GM19035 (cell line): Measurements from ENCODE around the gene CCDC30.
"Not testable (repeated sequence)": the region's sequence is repeated elsewhere in the genome, so short reads cannot be mapped to it uniquely, and the experiment has no call there.

ENCODE experiments used
- ATAC-seq: cut with Tn5 transposase; IDR thresholded peaks from one replicate; pipeline ENCODE4 v1.9.1; 2021; ENCODE audit not compliant: unreplicated experiment

The CCDC30 gene

DNA sequence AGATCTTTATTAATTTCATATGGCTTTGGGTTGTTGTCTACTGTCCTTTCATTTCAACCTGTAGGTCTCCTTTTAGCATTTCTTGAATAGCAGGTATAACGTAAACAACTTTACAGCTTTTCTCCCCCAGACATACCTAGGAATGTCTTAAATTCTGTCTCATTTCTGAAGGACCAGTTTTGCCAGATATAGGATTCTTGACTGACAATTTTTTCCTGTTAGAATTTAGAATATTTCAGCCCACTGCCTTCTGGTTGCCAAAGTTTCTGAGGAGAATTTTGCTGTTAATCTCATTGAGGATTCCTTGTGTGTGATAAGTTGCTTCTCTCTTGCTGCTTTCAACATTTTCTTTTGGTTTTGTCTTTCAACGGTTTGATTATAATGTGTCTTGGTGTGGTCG, 60.1 kb downstream of the CCDC30 start:
- ATAC-seq, result no peak

DNA sequence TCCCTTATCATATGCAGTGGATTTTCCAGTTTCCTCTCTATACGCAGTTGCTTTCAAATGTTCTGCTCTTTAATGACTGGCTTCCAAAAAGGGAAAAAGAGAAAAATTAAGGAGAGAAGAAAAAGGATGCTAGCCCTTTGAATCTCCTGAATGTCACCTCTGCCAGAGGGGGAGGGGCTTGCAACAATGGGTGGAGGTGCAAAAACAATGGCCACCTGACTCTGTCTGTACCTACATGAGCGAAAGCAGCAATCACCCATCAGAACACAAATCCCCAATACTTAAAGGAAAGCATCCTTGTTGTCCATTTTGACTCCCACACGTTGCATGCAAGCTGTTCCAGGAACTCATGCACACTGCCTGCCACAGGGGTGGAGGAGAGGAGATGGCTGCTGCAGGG, 61.2 kb downstream of the CCDC30 start:
- ATAC-seq, result no peak

DNA sequence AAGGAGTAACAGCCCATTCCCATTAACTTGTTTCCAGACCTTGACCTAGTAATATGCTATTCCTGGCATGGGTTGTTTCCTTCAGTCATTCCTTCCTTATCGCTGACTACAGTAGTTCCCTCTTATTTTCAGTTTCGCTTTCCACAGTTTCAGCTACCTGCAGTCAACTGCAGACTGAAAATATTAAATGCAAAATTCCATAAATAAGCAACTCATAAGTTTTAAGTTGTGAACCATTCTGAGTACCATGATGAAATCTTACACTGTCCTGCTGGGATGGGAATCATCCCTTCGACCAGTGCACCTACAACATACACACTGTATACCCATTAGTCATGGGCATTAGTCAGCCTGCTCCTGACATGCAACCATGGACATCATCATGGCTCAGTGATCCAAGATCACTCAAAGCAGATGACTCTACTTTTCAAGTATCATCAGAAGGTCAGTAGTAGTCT, 66.7 kb downstream of the CCDC30 start:
- no peak for ATAC-seq

DNA sequence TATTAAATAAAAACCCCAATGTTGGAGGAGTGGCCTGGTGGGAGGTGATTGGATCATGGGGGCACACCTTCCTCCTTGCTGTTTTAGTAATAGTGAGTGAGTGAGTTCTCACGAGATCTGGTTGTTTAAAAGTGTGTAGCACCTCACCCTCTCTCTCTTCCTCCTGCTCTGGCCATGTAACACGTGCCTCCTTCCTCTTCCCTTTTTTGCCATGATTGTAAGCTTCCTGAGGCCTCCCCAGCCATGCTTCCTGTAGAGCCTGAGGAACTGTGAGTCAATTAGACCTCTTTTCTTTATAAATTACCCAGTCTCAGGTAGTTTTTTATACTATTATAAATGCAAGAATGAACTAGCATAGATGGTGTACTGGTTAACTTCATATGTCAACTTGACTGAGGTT, 68.0 kb downstream of the CCDC30 start:
- no peak for ATAC-seq

DNA sequence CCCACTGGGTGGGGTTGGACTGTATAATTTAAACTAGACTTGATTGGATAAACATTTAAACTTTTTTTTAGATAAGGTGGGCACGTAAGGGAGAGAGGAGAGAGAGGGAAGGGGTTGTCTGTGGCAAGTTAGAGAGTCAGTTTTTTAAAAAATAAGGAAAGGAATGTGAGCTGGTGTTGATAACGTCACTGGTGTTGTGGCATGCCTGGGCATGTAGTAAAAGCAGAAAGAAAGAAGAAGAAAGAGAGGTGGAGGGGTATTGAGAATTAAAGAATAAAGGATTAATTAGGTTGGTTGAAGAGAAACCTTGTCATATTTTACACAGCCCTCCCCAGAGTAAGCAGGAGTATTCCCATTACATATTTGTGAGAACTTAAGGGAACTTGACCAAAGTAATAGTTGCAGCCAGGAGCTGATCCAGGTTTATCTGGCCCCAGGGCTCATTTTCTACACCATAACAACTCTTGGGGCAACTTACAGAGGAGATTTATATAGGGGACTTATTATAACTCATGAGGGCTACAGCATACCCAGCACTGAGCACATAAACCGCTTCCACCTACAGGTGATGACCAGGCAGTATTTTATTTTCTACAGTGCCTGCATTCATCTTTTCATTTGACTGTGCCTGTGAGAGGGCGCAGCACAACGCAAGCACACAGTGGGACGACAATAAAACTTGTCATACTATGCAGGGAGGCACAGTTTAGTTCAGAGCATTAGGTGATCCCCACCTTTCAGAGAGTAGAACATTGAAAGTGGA, 70.2 kb downstream of the CCDC30 start:
- no peak for ATAC-seq

DNA sequence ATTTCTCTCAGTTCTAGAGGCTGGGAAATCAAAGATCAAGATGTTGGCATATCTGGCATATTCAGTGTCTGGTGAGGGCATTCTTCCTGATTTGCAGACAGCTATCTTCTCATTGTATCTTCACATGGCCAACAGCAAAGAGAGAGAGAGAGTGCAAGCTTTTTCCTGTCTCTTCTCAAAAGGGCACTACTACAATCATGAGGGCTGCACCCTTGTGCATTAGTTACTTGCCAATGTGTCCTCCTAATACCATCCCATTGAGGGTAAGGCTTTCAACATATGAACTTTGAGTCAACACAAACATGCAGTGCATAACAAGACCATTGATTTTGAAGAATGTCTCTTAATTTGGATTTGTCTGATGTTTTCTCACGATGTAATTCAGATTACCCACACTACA, 78.0 kb downstream of the CCDC30 start:
- no peak for ATAC-seq

DNA sequence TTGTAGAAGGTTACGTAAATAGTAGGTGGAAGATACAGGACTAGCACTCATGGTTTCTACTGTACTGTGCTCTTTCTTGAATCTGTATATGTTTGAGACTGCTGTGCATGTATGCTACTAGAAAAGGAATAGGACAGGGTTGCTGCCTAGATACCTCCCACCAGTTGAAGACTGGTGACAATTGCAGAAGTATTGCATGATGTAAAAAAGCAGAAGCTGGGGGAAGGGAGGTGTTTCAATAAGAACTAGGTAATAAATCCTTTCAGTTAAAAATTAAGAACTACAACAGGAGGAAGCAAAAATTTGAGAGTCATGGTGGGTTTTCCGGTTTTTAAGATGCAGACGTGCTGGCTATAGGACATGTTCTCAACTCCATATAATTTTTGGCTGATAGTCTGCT, 88.1 kb downstream of the CCDC30 start:
- ATAC-seq, result no peak

DNA sequence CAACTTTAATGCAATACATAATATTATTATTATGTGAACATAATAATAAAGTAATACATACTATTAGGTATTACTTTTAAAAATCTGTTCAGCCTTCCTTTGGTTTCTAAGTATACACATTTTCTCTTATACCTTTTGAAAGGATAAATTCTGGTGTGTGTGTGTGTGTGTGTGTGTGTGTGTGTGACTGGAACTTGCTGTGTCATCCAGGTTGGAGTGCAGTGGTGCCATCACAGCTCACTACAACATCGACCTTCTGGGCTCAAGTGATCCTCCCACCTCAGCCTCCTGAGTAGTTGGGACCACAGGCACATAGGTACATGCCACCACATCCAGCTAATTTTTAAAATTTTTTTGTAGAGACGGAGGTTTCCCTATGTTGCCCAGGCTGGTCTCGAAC, 88.5 kb downstream of the CCDC30 start:
- no peak for ATAC-seq

DNA sequence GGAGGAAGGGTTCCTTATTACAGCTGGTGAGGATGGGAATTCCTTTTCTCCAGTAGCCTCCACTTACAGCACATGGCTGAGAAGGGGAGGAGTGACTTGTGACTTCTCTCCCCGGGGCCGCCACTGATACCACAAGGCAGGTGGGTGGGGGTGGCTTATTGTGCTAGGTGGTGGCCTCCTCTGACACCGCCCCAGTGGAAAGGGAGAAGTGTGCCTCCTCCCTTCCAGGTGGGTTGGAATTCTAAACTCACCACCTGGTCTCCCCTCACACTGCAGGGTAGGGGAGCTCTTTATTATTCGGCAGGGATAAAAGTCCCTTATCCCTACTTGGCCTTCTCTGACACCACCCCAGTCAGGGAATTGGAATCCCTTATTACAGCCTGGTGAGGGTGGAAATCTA, 89.5 kb downstream of the CCDC30 start:
- no peak for ATAC-seq

DNA sequence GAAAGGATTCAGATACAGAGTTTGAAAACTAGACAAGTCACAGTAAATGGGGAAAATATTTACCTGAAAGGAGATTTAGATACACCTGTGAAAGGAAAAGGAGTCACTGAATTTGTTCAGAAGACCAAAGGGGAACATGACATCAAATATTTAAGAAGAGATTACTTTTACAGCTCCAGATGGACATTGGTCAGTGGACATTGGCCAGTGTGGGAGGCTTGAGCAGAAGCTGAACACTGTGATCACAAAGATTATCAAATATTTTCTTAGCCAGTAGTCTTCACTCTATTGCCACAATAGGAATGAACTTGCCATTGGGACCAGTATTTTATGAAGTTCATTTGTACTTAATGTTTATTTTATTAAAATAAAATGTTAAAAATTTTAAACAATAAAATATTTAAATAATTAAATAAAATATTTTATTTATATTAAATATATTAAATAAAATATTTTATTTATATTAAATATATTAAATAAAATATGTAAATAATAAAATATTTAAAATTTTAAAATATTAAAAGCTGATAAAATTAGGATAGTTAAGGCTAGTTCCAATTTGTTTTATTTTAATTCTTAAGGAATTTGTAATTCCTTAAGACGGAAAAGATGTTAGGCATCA, 94.3 kb downstream of the CCDC30 start:
- ATAC-seq, result no peak

DNA sequence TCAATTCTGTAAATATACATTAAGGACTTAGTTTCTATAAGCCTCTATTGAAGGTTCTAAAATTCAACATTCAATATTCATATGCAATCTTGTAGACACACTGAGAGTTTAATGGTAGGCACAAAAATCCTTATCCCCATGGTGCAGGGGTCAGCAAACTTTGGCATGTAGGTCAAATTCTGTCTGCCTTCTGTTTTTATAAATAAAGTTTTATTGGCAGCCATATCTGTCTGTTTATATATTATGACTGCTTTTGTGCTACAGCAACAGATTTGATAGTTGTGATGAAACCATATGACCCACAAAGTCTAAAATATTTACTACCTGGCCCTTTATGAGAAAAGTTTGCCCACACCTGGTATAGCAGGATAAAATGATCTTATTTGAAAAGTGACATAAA, 104.0 kb downstream of the CCDC30 start:
- ATAC-seq, result no peak

DNA sequence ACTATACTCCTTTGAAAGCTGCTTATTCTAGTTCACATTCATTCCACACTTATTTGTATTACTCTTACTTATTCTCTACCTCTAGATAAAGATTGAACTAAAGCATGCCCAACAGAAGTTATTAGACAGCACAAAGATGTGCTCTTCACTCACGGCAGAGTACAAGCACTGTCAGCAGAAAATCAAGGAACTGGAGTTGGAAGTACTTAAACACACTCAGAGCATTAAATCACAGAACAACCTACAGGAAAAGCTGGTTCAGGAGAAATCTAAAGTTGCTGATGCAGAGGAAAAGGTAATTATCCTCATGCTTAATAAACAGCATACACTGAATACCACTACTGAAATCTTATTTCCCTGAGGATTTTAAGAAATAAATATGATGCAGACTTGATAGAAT, 113.8 kb downstream of the CCDC30 start:
- ATAC-seq, result no peak

DNA sequence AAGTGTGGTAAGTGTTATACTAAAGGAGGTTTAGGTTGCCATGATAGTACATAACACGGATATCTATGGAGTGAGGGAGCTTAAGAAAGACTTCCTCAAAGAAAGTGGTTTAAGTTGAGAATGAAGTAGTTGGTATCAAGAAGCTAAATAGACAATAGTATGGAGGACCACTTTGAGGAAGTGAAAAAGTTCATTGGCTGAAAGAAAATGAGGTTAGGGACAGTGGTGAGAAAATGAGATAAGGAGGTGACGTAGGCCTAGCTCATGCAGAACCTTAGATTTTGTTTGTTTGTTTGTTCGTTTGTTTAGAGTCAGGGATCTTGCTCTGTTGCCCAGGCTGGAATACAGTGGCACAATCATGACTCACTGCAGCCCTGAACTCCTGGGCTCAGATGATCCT, 122.9 kb downstream of the CCDC30 start:
- no peak for ATAC-seq

DNA sequence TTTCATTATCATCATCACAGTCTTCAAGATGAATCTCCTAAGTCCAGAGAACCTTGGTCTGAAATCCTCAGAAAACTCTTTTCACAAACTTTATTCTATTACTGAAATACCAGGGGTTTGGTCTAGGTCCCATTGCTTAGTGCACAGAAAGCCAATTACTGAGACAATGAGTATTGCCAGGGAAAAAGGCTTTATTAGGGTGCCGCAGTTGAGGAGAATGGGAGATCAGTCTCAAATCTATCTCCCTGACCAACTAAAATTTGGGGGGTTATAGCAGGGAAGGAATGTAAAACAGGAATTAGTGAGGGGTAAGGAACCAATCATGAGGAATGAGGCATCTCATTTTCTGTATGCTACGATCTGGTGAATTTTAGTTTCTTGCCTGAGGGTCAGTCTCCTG, 124.7 kb downstream of the CCDC30 start:
- ATAC-seq, result no peak

DNA sequence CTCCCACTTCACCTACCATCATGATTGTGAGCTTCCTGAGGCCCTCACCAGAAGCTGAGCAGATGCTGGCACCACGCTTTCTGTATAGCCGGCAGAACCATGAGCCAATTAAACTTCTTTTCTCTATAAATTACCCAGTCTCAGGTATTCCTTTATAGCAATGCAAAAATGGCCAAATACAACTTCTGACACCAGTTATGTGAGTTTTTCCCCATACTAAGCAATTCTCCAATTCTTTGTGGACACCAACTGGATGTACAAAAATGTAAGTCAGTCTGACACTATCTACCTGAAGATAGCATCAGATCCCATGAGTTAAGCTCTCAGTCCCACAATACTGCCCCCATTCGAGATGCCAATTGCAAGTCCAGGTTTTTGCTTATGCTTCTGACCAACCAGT, 129.7 kb downstream of the CCDC30 start:
- no peak for ATAC-seq

DNA sequence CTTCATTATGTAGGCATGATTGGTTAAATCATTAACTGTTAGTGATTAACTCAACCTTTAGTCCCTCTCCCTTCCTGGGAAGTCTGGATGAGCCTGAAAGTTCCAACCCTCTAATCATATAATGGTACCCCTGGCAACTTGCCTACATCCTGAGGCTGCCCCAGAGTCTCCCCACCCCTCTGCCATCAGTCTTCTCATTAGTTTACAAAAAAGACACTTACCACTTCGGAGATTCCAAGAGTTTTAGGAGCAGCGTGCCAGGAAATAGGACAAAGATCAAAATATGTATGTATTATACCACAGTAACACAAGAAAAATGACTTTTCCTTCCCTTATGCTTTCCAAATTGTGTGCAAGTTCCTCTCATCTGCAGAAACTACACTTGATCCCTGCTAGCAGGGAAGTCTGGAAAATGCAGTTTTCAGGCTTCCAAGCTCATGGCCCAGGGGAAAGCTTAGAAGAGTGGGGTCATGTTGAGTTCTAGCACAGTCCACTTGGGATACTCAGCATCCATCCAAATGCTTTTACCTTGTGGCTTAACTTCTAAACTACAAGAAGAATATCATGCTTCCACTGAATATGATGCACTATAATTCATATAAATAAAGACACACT, 130.5 kb downstream of the CCDC30 start:
- no peak for ATAC-seq

DNA sequence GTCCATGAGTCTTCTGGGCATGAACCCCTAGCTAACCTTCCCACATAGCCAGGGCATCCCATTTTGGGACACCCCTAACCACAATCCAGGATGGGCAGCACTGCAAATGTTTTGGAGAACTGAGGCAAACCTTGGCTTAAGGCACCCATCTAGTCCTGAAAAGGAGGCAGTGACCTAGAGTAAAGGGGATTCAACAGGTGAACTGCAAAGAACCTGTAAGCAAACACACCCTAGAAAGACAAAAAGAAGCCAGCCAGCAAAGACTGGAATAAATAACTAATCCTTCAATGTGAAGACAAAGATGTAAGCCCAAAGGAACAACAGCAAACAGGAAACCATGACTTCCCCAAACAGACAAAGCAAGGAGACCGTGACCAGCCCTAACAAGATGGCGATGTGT, 138.4 kb downstream of the CCDC30 start:
- no peak for ATAC-seq

DNA sequence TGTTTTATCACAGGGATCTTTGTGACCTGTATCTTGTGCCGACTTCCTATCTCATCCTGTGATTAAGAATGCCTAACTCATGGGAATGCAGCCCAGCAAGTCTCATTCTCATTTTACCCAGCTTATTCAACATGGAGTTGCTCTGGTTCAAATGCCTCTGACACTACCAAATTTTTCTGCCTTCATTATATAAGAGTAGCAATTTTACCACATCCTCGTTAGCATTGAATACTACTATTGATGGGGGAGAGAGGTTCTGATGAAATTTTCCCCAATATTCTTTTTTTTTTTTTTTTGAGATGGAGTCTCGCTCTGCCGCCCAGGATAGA, 150.7 kb downstream of the CCDC30 start:
- no peak for ATAC-seq

DNA sequence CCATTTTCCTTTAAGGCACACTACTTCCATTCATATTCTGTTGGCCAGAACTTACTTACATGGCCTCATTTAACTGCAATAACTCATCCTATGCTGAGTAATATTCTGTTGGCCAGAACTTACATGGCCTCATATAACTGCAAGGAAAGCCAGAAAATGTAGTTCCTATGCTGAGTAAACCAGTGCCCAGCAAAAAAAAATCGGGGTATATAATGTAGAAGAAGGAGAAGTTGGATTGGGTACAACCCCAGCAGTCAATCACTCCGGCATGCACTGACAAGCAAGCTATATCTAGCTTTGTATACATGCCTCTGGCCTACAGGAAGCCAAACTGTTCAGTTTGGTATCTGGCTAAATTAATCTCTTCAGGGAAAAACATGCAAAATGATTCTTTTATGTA, 155.8 kb downstream of the CCDC30 start:
- ATAC-seq, result no peak

DNA sequence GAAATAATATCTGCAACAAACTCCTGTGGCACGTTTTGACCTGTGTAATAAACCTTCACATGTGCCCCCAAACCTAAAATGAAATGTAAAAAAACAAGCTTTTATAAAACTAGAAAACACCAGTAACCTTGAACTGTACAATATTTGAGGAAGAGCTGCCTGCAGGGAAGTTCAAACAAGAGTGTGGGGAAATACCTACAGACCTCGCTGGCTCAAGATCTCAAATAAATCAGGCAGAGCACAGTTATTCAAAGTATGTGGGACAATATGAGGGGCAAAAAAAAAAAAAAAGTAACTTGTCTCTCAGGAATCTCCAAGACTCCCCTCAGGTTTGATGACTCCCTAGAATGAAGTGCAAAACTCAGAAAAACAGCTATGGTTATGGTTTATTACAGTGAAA, 157.2 kb downstream of the CCDC30 start:
- no peak for ATAC-seq

DNA sequence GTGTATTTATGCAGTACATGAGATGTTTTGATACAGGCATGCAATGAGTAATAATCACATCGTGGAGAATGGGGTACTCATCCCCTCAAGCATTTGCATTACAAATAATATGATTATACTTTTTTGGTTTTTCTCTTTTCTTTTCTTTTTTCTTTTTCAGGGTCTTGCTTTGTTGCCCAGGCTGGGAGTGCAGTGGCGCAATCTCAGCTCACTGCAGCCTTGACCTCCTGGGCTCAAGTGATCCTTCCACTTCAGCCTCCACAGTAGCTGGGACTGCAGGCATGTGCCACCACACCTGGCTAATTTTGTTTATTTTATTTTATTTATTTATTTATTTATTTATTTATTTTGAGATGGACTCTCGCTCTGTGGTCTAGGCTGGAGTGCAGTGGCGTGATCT, 158.1 kb downstream of the CCDC30 start:
- not testable (repeated sequence) for ATAC-seq

DNA sequence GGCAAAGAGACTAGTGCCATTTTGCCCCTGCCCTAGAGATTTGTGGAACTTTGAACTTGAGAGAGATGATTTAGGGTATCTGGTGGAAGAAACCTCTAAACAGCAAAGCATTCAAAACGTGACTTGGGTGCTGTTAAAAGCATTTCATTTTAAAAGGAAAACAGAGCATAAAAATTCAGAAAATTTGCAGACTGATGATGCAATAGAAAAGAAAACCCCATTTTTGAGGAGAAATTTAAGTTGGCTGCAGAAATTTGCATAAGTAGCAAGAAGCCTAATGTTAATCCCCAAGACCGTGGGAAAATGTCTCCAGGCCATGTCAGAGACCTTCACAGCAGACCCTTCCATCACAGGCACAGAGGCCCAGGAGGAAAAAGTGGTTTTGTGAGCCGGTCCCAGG, 164.1 kb downstream of the CCDC30 start:
- ATAC-seq, result not testable (repeated sequence)

DNA sequence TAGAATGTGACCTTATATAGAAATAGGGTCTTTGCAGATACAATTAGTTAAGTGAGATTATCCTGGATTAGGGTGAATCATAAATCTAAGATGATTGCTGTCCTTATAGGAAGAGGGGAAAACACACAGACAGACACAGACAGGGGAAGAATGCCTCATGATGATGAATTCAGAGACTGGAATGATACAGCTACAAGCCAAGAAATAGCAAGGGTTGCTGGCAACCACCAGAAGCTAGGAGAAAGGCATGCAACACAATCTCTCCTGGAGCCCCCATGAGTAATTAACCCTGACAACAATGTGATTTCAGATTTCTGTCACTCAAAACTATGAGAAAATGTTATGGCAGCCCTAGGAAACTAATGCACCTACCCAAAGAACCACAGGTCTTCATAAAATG, 176.0 kb downstream of the CCDC30 start:
- ATAC-seq, result no peak
